H1 (cell line): ENCODE measurements around the gene VRK3. TPM values are rescaled to one million over a fixed set of nuclear protein-coding genes. Genes with fewer than 3 reads are reported as not detected.

ENCODE experiments used
- CTCF ChIA-PET: fragments of 300-600 bp; sonication (Branson Sonifier 250); formaldehyde crosslinking; loops from one replicate; lab custom pipeline; 2021; ENCODE audit not compliant: partially characterized antibody; lab: Charles Lee
- POLR2A ChIA-PET: fragments of 300-600 bp; sonication (Branson Sonifier 250); formaldehyde crosslinking; loops from one replicate; lab custom pipeline; 2021; ENCODE audit warnings: inconsistent platforms; ENCODE audit not compliant: partially characterized antibody; lab: Charles Lee
- DNase-seq, 2 experiments: peaks; one replicate each; pipeline versions ENCODE4 v3.0.0 to v3.0.0-alpha.2; 2010 to 2022; ENCODE audit warnings: low spot score in 2 of 2, low read depth in 1 of 2, mixed read lengths in 1 of 2
- FAIRE-seq: peaks from 2 replicates; lab custom pipeline; 2011; peaks lifted over from hg19 to GRCh38; lab: Jason Lieb, UNC
- H2AFZ ChIP-seq: 2 replicates; pipeline ENCODE4 v1.8.1; 2012; ENCODE audit warnings: low read length, inconsistent platforms
- H2AK5ac ChIP-seq: 2 replicates; pipeline ENCODE4 v1.6.1; 2013; ENCODE audit warnings: low read depth, low read length
- H2BK120ac ChIP-seq: replicated peaks from 2 replicates; pipeline ENCODE3; 2013; ENCODE audit warnings: low read depth, low read length, inconsistent platforms
- H2BK12ac ChIP-seq: 2 replicates; pipeline ENCODE4 v1.6.1; 2013; ENCODE audit warnings: low read depth, low read length
- H2BK15ac ChIP-seq: 2 replicates; pipeline ENCODE4 v1.6.1; 2013; ENCODE audit warnings: low read length
- H2BK20ac ChIP-seq: 2 replicates; pipeline ENCODE4 v1.6.1; 2013; ENCODE audit warnings: low read length
- H2BK5ac ChIP-seq: 2 replicates; pipeline ENCODE4 v1.6.1; 2013; ENCODE audit warnings: low read depth, low read length
- H3K14ac ChIP-seq: 2 replicates; pipeline ENCODE4 v1.6.1; 2013; ENCODE audit warnings: inconsistent platforms; ENCODE audit not compliant: insufficient read length
- H3K18ac ChIP-seq: 2 replicates; pipeline ENCODE4 v1.6.1; 2013; ENCODE audit warnings: low read length; ENCODE audit errors: extremely low read depth
- H3K23ac ChIP-seq: 2 replicates; pipeline ENCODE4 v1.6.1; 2013; ENCODE audit warnings: inconsistent platforms; ENCODE audit not compliant: insufficient read length
- H3K23me2 ChIP-seq: 2 replicates; pipeline ENCODE4 v1.6.1; 2013; ENCODE audit warnings: low read depth, low read length
- H3K27ac ChIP-seq: 2 replicates; pipeline ENCODE4 v1.6.1; 2011; ENCODE audit warnings: low read depth, low read length, inconsistent platforms
- H3K27me3 ChIP-seq, 4 experiments: replicated peaks in 1 of 4; 1 replicate in 1 of 4; 2 replicates in 3 of 4; pipeline versions ENCODE4 v1.6.1 to v1.8.1; 2011 to 2013; ENCODE audit warnings: low read length in 3 of 4, mild to moderate bottlenecking in 3 of 4, inconsistent platforms in 2 of 4, mixed read lengths in 2 of 4, moderate library complexity in 1 of 4; ENCODE audit not compliant: control insufficient read depth in 3 of 4, insufficient read depth in 3 of 4; ENCODE audit errors: extremely low read depth in 1 of 4
- H3K36me3 ChIP-seq, 4 experiments: 2 replicates each; pipeline versions ENCODE4 v1.6.1 to v1.8.1; 2011 to 2013; ENCODE audit warnings: mild to moderate bottlenecking in 4 of 4, low read length in 3 of 4, moderate library complexity in 2 of 4, control low read depth in 1 of 4, inconsistent platforms in 1 of 4; ENCODE audit not compliant: insufficient read depth in 4 of 4, control insufficient read depth in 2 of 4
- H3K4ac ChIP-seq: replicated peaks from 2 replicates; pipeline ENCODE3; 2013; ENCODE audit warnings: low read length, low read depth, mixed read lengths, inconsistent platforms; ENCODE audit not compliant: insufficient read length
- H3K4me1 ChIP-seq, 4 experiments: replicated peaks in 1 of 4; 1 replicate in 1 of 4; 2 replicates in 3 of 4; pipeline versions ENCODE4 v1.6.1 to v1.8.1; 2011 to 2013; ENCODE audit warnings: low read length in 3 of 4, inconsistent platforms in 2 of 4, mixed read lengths in 1 of 4; ENCODE audit not compliant: insufficient read depth in 4 of 4, control insufficient read depth in 3 of 4
- H3K4me2 ChIP-seq, 2 experiments: 2 replicates each; pipeline versions ENCODE4 v1.6.1 to v1.8.1; 2011 to 2013; ENCODE audit warnings: low read depth in 2 of 2, low read length in 2 of 2, control low read depth in 1 of 2, inconsistent platforms in 1 of 2, mild to moderate bottlenecking in 1 of 2; ENCODE audit not compliant: insufficient read depth in 1 of 2
- H3K4me3 ChIP-seq, 4 experiments: fragments of 200-600, 300-600 bp in 1 of 4; sonication (generic), shearing (Covaris generic), sonication (Bioruptor Twin) in 1 of 4; 2 replicates each; pipeline versions ENCODE4 v1.5.1 to v1.8.1; 2011 to 2016; ENCODE audit warnings: low read length in 4 of 4, low read depth in 3 of 4, control low read depth in 2 of 4, inconsistent platforms in 2 of 4, mild to moderate bottlenecking in 2 of 4, mixed read lengths in 1 of 4, moderate library complexity in 1 of 4; ENCODE audit not compliant: insufficient read depth in 2 of 4; ENCODE audit errors: extremely low read depth in 1 of 4
- H3K56ac ChIP-seq: replicated peaks from 2 replicates; pipeline ENCODE3; 2013; ENCODE audit warnings: low read depth, mild to moderate bottlenecking, mixed read lengths, low read length, inconsistent platforms; ENCODE audit not compliant: insufficient read length
- H3K79me1 ChIP-seq: 2 replicates; pipeline ENCODE4 v1.6.1; 2013; ENCODE audit warnings: low read depth, low read length, control low read depth
- H3K79me2 ChIP-seq, 2 experiments: 2 replicates each; pipeline versions ENCODE4 v1.6.1 to v1.8.1; 2012 to 2013; ENCODE audit warnings: low read length in 2 of 2, mild to moderate bottlenecking in 2 of 2, inconsistent platforms in 1 of 2; ENCODE audit not compliant: insufficient read depth in 2 of 2, control insufficient read depth in 1 of 2
- H3K9ac ChIP-seq, 4 experiments: replicated peaks in 1 of 4; 1 replicate in 1 of 4; 2 replicates in 3 of 4; pipeline versions ENCODE4 v1.6.1 to v1.8.1; 2011 to 2013; ENCODE audit warnings: low read depth in 3 of 4, low read length in 3 of 4, control low read depth in 2 of 4, mild to moderate bottlenecking in 2 of 4, moderate library complexity in 2 of 4, inconsistent platforms in 1 of 4; ENCODE audit errors: extremely low read depth in 1 of 4
- H3K9me3 ChIP-seq, 2 experiments: 2 replicates each; pipeline versions ENCODE4 v1.6.1 to v1.8.1; 2012 to 2013; ENCODE audit warnings: mild to moderate bottlenecking in 2 of 2, moderate library complexity in 2 of 2, control low read depth in 1 of 2, inconsistent platforms in 1 of 2, low read depth in 1 of 2, low read length in 1 of 2, mixed read lengths in 1 of 2; ENCODE audit not compliant: insufficient read depth in 2 of 2
- H4K20me1 ChIP-seq, 2 experiments: replicated peaks in 1 of 2; 2 replicates each; pipeline versions ENCODE3 to v1.8.1; 2011 to 2013; ENCODE audit warnings: inconsistent platforms in 2 of 2, low read length in 2 of 2, mild to moderate bottlenecking in 1 of 2; ENCODE audit not compliant: insufficient read depth in 2 of 2, control insufficient read depth in 1 of 2
- H4K5ac ChIP-seq: 2 replicates; pipeline ENCODE4 v1.6.1; 2013; ENCODE audit warnings: low read length, low read depth, mixed read lengths, inconsistent platforms; ENCODE audit not compliant: insufficient read length
- H4K8ac ChIP-seq: 2 replicates; pipeline ENCODE4 v1.8.0; 2013; ENCODE audit warnings: mild to moderate bottlenecking, moderate library complexity, low read length, inconsistent platforms; ENCODE audit not compliant: insufficient read depth; ENCODE audit errors: extremely low read depth
- H4K91ac ChIP-seq: replicated peaks from 2 replicates; pipeline ENCODE3; 2013; ENCODE audit warnings: low read length, mixed read lengths, inconsistent platforms; ENCODE audit not compliant: insufficient read length
- CHD1 ChIP-seq: IDR thresholded peaks from 2 replicates; pipeline ENCODE4 v1.6.1; 2012; ENCODE audit warnings: low read depth, low read length, improper control_type of control experiment
- RAD21 ChIP-seq, 2 experiments: IDR thresholded peaks in 1 of 2; conservative IDR thresholded peaks in 1 of 2; 2 replicates each; pipeline ENCODE4 v1.6.1; 2011; ENCODE audit warnings: low read depth in 2 of 2, low read length in 2 of 2, improper control_type of control experiment in 1 of 2, inconsistent platforms in 1 of 2, mild to moderate bottlenecking in 1 of 2, moderate library complexity in 1 of 2
- SP4 ChIP-seq: IDR thresholded peaks from 2 replicates; pipeline ENCODE4 v1.6.1; 2012; ENCODE audit warnings: low read length, inconsistent platforms
- YY1 ChIP-seq: IDR thresholded peaks from 2 replicates; pipeline ENCODE4 v1.6.1; 2011; ENCODE audit warnings: low read depth, mild to moderate bottlenecking, low read length
- WGBS, 2 experiments: shearing (Covaris generic) in 1 of 2; methylation state at CpG; one replicate each; pipeline versions ENCODE4 v1.1.6 to v1.1.7; 2013 to 2015; ENCODE audit warnings: low lambda C conversion rate in 2 of 2, mixed read lengths in 2 of 2, inconsistent platforms in 1 of 2, low coverage in 1 of 2, missing lambda C conversion rate in 1 of 2; ENCODE audit not compliant: insufficient replicate concordance in 2 of 2, insufficient coverage in 1 of 2, insufficient read length in 1 of 2; ENCODE audit errors: extremely low coverage in 1 of 2, missing lambda C conversion rate in 1 of 2; 5-methylcytosine and 5-hydroxymethylcytosine counted together
- polyA plus RNA-seq, 7 experiments: library from polyadenylated mRNA; depleted of rRNA in 3 of 7; stranded (reverse) in 5 of 7; unstranded in 2 of 7; fragments of >200 nt in 5 of 7; fragments of 200-250 nt in 2 of 7; gene quantifications; 1 replicate in 5 of 7; 2 replicates in 1 of 7; 4 replicates in 1 of 7; pipeline versions ENCODE4 v1.2.1 to v1.2.3, GENCODE V29; 2011 to 2013; ENCODE audit warnings: missing spikeins in 2 of 7, mixed read lengths in 2 of 7
- total RNA-seq: library from RNA; stranded (reverse); fragmentation: NEBNext Ultra II Directional; extraction: Animal tissue kit (Norgen Biotek cat#: 25700); gene quantifications from 2 replicates; pipeline ENCODE4 v1.2.1, GENCODE V29; 2021

VRK3 gene
- total and polyA plus RNA-seq, 2 of the 8 experiments (the other 6 are each of a cell fraction or from before 2014, with no cell fraction given): 21.3 to 36.1 TPM

DNA sequence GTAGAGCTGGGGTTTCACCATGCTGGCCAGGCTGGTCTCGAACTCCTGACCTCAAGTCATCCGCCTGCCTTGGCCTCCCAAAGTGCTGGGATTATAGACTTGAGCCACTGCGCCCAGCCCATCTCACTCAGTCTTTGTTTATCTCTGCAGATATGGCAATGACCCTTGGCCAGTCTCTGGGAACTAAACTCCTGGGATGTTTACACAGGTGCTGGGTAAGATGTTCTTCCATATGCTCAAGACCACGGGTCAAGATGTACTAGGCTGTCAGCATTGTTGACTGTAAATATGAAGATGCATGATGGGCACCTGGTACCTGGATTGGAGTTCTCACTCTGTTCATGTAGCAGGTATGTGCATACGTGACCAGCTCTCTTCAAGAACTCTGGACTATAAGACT is 36.5 kb upstream of the VRK3 start:
- WGBS, 2 experiments: 84% methylated on average over 5 of the region's 5 CpGs; no CpG with 5 or more reads in 1 of the 2 experiments
- FAIRE-seq: no peak
- no peak overlapping the region for H2AK5ac ChIP-seq
- no peak overlapping the region for H2BK15ac ChIP-seq
- H3K23ac ChIP-seq: no peak overlapping the region
- no peak overlapping the region for H2BK120ac ChIP-seq
- POLR2A ChIA-PET: no interaction called here
- no peak overlapping the region for H4K8ac ChIP-seq
- no peaks in the 10 kb centered on the region for H3K4me1 ChIP-seq
- no peak overlapping the region for H2BK12ac ChIP-seq
- no peak overlapping the region for H3K4ac ChIP-seq
- H3K27ac ChIP-seq: no peak overlapping the region
- CTCF ChIA-PET: interaction anchor here (1.2 kb wide), 1 partner anchor 15 kb away, joined by 3 read pairs; no protein-coding TSS in a partner anchor
- no peaks in the 10 kb centered on the region for H3K79me1 ChIP-seq
- no peak overlapping the region for H2BK20ac ChIP-seq
- no peak overlapping the region for H3K18ac ChIP-seq
- H3K56ac ChIP-seq: no peak overlapping the region
- H3K9me3 ChIP-seq: peaks cover 52 to 73% of the 10 kb centered on the region in 2 experiments
- TF ChIP-seq SP4 (no peak), RAD21 (IDR thresholded peaks at IDR 0.05 in 1 of 2, conservative IDR thresholded peaks at IDR 0.05 in 1 of 2; ENCODE audit: low read depth in 2 of 2, low read length in 2 of 2) (no peak), YY1 (no peak), CHD1 (no peak)
- TF ChIP-seq, all 59 proteins: peak for 0
- Histone ChIP-seq H3K4me3 (no peak overlapping the region), H4K5ac (no peak overlapping the region), H4K91ac (no peak overlapping the region), H3K27me3 (no peaks in the 10 kb centered on the region), H3K36me3 (no peaks in the 10 kb centered on the region), H3K14ac (no peak overlapping the region), H3K79me2 (no peaks in the 10 kb centered on the region), H3K23me2 (no peaks in the 10 kb centered on the region), H4K20me1 (no peaks in the 10 kb centered on the region), H2BK5ac (no peak overlapping the region), H3K4me2 (no peak overlapping the region), H2AFZ (no peak overlapping the region), H3K9ac (no peak overlapping the region)
- no peak for DNase-seq
